Progenitor cell of endocrine pancreas (in vitro differentiated cells): ENCODE measurements around the gene EEF1AKMT1. TPM values are rescaled to one million over a fixed set of nuclear protein-coding genes. Genes with fewer than 3 reads are reported as not detected.

Experiments used
- DNase-seq: peaks from one replicate; pipeline ENCODE4 v3.0.0; 2021; ENCODE audit warnings: low spot score; ENCODE audit not compliant: unreplicated experiment
- H3K27ac Mint-ChIP-seq: 2 replicates; pipeline ENCODE4 v1.8.0; 2021; ENCODE audit warnings: mild to moderate bottlenecking, moderate library complexity, mixed read lengths
- H3K27me3 Mint-ChIP-seq: 2 replicates; pipeline ENCODE4 v1.8.0; 2021; ENCODE audit warnings: mixed read lengths
- H3K36me3 Mint-ChIP-seq: 2 replicates; pipeline ENCODE4 v1.8.0; 2022; ENCODE audit warnings: mixed read lengths; ENCODE audit not compliant: insufficient read depth
- H3K4me1 Mint-ChIP-seq: 2 replicates; pipeline ENCODE4 v1.8.0; 2021; ENCODE audit warnings: low read depth, mixed read lengths
- H3K4me3 Mint-ChIP-seq: 2 replicates; pipeline ENCODE4 v1.8.0; 2021; ENCODE audit warnings: low read depth, mild to moderate bottlenecking, moderate library complexity, mixed read lengths
- H3K9me3 Mint-ChIP-seq: 2 replicates; pipeline ENCODE4 v1.8.0; 2021; ENCODE audit warnings: low read depth, mixed read lengths
- CTCF ChIP-seq: fragments of 200-600 bp; sonication (generic); IDR thresholded peaks from one replicate; pipeline ENCODE4 v1.5.0; 2021; ENCODE audit warnings: antibody characterized with exemption, mild to moderate bottlenecking; ENCODE audit not compliant: unreplicated experiment
- total RNA-seq: library from RNA; stranded (reverse); gene quantifications from 2 replicates; pipeline ENCODE4 v1.2.1, GENCODE V29; 2021

The EEF1AKMT1 gene
- total RNA-seq, 1 donor from 2014 or later, result 12.9 TPM

DNA sequence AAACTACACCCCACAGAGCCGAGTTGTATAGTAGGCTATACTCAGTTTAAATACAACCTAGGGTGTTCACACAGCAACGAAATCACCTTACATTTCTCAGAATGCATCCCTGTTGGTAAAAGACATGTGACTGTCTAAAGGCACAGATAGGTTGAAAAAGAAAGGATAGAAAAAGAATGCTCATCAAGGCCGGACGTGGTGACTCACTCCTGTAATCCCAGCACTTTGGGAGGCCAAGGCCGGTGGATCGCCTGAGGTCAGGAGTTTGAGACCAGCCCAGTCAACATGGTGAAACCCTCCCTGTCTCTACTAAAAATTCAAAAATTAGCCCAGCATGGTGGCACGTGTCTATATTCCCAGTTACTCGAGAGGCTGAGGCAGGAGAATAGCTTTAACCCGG lies 74.0 kb downstream of the EEF1AKMT1 start:
- peaks cover 11% of the 10 kb centered on the region for H3K4me1 Mint-ChIP-seq
- peaks cover 8% of the 10 kb centered on the region for H3K27me3 Mint-ChIP-seq
- H3K36me3 Mint-ChIP-seq, result peaks cover 5% of the 10 kb centered on the region
- no peak overlapping the region for H3K27ac Mint-ChIP-seq
- H3K9me3 Mint-ChIP-seq, result no peaks in the 10 kb centered on the region
- H3K4me3 Mint-ChIP-seq, result no peak overlapping the region
- no peak for DNase-seq
- TF ChIP-seq CTCF, result no peak

DNA sequence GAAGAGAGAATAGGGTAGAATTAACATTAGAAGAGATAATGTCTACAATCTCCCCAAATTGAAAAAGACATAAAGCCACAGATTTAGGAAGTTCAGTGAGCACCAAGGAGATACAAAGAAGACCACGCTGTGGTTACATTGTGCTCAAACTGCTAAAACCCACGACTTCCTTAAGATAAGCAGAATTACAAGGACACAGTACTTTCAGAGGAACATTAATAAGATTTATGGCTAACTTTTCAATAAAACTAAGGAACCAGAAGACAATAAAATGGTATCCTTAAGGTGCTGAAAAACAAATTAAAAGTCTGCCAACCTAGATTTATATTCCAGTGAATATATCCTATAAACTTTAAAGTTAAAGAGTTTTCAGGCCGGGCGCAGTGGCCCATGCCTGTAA lies 77.7 kb downstream of the EEF1AKMT1 start:
- Mint-ChIP-seq H3K4me1 (peaks cover 6% of the 10 kb centered on the region), H3K9me3 (no peaks in the 10 kb centered on the region), H3K27me3 (peaks cover 8% of the 10 kb centered on the region), H3K27ac (no peak overlapping the region), H3K4me3 (no peak overlapping the region), H3K36me3 (peaks cover 5% of the 10 kb centered on the region)
- no peak for TF ChIP-seq CTCF
- DNase-seq, result no peak

GRCh38 chr13:20691616-20692015 lies 82.1 kb downstream of the EEF1AKMT1 start:
- H3K27me3 Mint-ChIP-seq, result no peaks in the 10 kb centered on the region
- DNase-seq, result no peak
- no peaks in the 10 kb centered on the region for H3K9me3 Mint-ChIP-seq
- no peak overlapping the region for H3K4me3 Mint-ChIP-seq
- no peak for TF ChIP-seq CTCF
- no peaks in the 10 kb centered on the region for H3K36me3 Mint-ChIP-seq
- no peak overlapping the region for H3K27ac Mint-ChIP-seq
- H3K4me1 Mint-ChIP-seq, result no peaks in the 10 kb centered on the region

- H3K36me3 Mint-ChIP-seq, result no peaks in the 10 kb centered on the region
- H3K4me3 Mint-ChIP-seq, result no peak overlapping the region
- H3K4me1 Mint-ChIP-seq, result no peaks in the 10 kb centered on the region
- H3K27ac Mint-ChIP-seq, result no peak overlapping the region
- DNase-seq, result no peak
- H3K9me3 Mint-ChIP-seq, result no peaks in the 10 kb centered on the region
- H3K27me3 Mint-ChIP-seq, result no peaks in the 10 kb centered on the region
- no peak for TF ChIP-seq CTCF
Measured at GRCh38 chr13:20689291-20689690, 84.5 kb downstream of the EEF1AKMT1 start.

- no peak overlapping the region for H3K27ac Mint-ChIP-seq
- no peaks in the 10 kb centered on the region for H3K36me3 Mint-ChIP-seq
- no peaks in the 10 kb centered on the region for H3K4me1 Mint-ChIP-seq
- no peak overlapping the region for H3K4me3 Mint-ChIP-seq
- no peak for DNase-seq
- H3K27me3 Mint-ChIP-seq, result no peaks in the 10 kb centered on the region
- no peak for TF ChIP-seq CTCF
- H3K9me3 Mint-ChIP-seq, result no peaks in the 10 kb centered on the region
Measured at GRCh38 chr13:20686863-20687579, 86.7 kb downstream of the EEF1AKMT1 start.
